Measurements from ENCODE around the gene HTRA2.

The HTRA2 gene

DNA sequence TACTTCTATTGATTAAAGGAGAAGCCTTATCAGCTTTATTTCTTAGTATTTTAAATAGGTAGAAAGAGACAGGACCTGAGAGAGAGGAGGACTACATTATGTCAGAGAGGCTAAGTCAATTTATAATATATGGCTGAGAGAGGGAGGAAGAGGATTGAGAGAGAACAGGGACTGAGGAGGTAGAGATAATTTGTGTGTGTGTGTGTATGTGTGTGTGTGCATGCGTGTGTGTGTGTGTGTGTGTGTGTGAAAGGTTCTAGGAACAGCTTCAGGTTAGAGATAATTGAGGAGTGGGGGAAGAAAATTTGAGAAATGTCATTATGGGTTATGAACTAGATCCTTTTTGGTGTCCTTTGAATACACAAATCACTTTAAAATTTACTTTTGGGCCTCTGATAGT lies 40.0 kb downstream of the HTRA2 start:
- TF ChIP-seq, protein P1, sequence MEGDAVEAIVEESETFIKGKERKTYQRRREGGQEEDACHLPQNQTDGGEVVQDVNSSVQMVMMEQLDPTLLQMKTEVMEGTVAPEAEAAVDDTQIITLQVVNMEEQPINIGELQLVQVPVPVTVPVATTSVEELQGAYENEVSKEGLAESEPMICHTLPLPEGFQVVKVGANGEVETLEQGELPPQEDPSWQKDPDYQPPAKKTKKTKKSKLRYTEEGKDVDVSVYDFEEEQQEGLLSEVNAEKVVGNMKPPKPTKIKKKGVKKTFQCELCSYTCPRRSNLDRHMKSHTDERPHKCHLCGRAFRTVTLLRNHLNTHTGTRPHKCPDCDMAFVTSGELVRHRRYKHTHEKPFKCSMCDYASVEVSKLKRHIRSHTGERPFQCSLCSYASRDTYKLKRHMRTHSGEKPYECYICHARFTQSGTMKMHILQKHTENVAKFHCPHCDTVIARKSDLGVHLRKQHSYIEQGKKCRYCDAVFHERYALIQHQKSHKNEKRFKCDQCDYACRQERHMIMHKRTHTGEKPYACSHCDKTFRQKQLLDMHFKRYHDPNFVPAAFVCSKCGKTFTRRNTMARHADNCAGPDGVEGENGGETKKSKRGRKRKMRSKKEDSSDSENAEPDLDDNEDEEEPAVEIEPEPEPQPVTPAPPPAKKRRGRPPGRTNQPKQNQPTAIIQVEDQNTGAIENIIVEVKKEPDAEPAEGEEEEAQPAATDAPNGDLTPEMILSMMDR (IDR thresholded peaks at IDR 0.05) = no peak

DNA sequence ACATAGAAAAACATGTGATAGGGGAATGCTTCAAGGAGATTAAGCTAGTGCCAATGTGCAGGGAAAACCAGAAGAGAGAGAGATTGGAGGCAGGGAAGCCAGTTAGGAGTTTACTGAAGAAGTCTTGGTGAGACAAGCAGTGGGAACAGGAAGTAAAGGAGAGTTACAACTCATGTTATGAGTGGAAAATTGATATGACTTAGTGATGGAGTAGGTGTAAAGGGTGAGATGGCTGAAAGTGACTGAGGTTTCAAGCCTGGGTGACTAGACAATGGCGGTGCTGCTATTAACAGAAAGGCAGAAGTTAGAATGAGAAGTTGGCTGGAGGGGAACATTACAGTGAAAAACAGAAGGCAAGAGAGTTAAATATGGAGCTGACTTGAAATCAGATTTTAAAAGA lies 41.3 kb downstream of the HTRA2 start:
- no peak overlapping the region for H3K27ac ChIP-seq

More for the DNA sequence above, 40.0 kb downstream of the HTRA2 start:
- Histone ChIP-seq H3K36me3 (ENCODE audit: control insufficient read depth, insufficient read depth, low read length) (no peaks in the 10 kb centered on the region), H3K4me3 (ENCODE audit: low read depth, low read length) (no peak overlapping the region), H3K9me3 (ENCODE audit: control insufficient read depth, low read length) (no peaks in the 10 kb centered on the region), H3K79me2 (no peaks in the 10 kb centered on the region), H3K4me1 (no peaks in the 10 kb centered on the region), H2AFZ (no peak overlapping the region), H3K27me3 (ENCODE audit: control insufficient read depth, insufficient read depth, low read length) (no peaks in the 10 kb centered on the region), H3K9ac (no peak overlapping the region), H3K27ac (no peak overlapping the region), H3K4me2 (ENCODE audit: low read length) (no peak overlapping the region)

DNA sequence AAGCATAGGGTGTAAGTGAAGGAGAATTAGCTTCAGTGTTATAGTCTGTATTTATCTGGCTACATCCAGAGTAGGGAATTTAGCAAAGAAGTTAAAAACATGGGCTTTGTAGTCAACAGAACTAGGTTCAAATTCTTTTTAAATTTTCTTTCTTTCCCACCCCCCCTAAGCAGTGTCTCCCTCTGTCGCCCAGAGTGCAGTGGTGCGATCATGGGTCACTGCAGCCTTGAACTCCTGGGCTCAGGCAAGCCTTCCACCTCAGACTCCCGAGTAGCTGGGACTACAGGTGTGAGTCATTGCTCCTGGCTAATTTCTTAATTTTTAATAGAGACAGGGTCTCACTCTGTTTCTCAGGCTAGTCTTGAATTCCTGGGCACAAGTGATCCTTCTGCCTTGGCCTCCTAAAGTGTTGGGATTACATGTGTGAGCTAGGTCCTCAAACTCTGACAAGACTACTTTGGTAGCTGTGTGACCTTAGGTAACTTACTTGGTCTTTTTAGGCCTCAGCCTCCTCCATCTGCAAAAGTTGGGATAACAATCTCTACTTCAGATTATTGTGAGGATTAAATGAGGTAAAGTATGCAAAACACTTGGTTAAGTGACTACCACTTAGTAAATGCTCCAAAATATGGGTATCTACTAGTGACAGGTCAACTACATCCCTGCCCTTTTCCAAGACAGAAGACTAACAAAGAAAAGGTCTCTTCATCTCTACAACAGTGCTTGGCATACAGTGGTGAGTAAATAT lies 42.6 kb downstream of the HTRA2 start:
- H3K36me3 ChIP-seq (ENCODE audit: control insufficient read depth, insufficient read depth, low read length) = no peaks in the 10 kb centered on the region
- no peak overlapping the region for H3K4me2 ChIP-seq (ENCODE audit: low read length)
- no peak overlapping the region for H3K27ac ChIP-seq
- TF ChIP-seq, protein P1 (IDR thresholded peaks at IDR 0.05) = no peak
- no peak overlapping the region for H3K9ac ChIP-seq
- H3K4me3 ChIP-seq (ENCODE audit: low read depth, low read length) = no peak overlapping the region
- no peak overlapping the region for H2AFZ ChIP-seq
- no peaks in the 10 kb centered on the region for H3K79me2 ChIP-seq
- H3K27me3 ChIP-seq (ENCODE audit: control insufficient read depth, insufficient read depth, low read length) = no peaks in the 10 kb centered on the region
- H3K9me3 ChIP-seq (ENCODE audit: control insufficient read depth, low read length) = no peaks in the 10 kb centered on the region
- no peaks in the 10 kb centered on the region for H3K4me1 ChIP-seq

More for the DNA sequence above, 41.3 kb downstream of the HTRA2 start:
- Histone ChIP-seq H3K4me1 (no peaks in the 10 kb centered on the region), H2AFZ (no peak overlapping the region), H3K4me2 (ENCODE audit: low read length) (no peak overlapping the region), H3K27me3 (ENCODE audit: control insufficient read depth, insufficient read depth, low read length) (no peaks in the 10 kb centered on the region), H3K9me3 (ENCODE audit: control insufficient read depth, low read length) (no peaks in the 10 kb centered on the region), H3K4me3 (ENCODE audit: low read depth, low read length) (no peak overlapping the region), H3K79me2 (no peaks in the 10 kb centered on the region), H3K9ac (no peak overlapping the region), H3K36me3 (ENCODE audit: control insufficient read depth, insufficient read depth, low read length) (no peaks in the 10 kb centered on the region)
- TF ChIP-seq, protein P1 (IDR thresholded peaks at IDR 0.05) = no peak

DNA sequence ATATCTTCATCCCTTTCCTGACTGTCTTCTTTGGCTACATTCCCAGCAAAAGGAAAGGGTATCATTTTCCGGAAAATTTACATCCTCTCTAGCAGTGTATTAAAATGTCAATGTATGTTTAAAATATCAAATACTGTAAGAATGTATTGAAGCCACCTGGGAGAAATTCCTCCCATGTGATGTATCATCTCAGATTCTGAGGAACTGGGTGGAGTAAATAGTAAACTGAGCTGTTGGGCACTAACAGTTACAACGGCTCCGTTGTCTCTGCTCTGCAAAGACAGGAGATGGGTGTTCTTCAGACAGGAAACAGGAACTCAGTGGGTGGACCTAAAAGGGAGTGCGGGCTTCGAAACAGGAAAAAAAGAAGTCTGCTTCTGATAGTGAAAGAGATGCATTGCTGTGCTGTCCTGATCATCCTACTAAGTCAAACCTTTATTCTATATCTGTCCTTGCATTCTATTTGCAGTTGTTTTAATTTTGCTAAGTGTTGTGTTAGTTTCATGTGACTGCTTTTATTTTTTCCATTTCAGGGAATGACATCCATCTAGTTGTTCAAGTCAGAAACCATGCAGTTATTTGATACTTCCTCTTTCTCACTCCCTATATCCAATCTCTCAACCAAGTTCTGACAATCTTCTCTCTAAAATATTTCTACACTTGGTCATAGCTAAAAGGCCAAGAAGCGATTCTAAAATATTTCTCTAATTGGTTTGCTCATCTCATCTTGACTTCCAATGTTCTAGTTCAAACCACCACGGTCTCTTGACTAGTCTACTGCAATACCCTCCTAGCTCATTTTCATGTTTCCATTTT lies 44.2 kb downstream of the HTRA2 start:
- H3K4me2 ChIP-seq (ENCODE audit: low read length) = no peak overlapping the region

More for the DNA sequence above, 44.2 kb downstream of the HTRA2 start:
- Histone ChIP-seq H3K27me3 (ENCODE audit: control insufficient read depth, insufficient read depth, low read length) (no peaks in the 10 kb centered on the region), H2AFZ (peak overlapping the region; percentile 18), H3K9ac (no peak overlapping the region), H3K27ac (no peak overlapping the region), H3K9me3 (ENCODE audit: control insufficient read depth, low read length) (no peaks in the 10 kb centered on the region), H3K4me3 (ENCODE audit: low read depth, low read length) (no peak overlapping the region), H3K4me1 (no peaks in the 10 kb centered on the region), H3K79me2 (no peaks in the 10 kb centered on the region), H3K36me3 (ENCODE audit: control insufficient read depth, insufficient read depth, low read length) (no peaks in the 10 kb centered on the region)
- TF ChIP-seq, protein P1 (IDR thresholded peaks at IDR 0.05) = no peak

All from parathyroid adenoma (tissue), 2 donors.